Hepatocyte (in vitro differentiated cells): ENCODE data around the gene TIMP4. TPM values are rescaled to one million over a fixed set of nuclear protein-coding genes. Genes with fewer than 3 reads are reported as not detected.

ENCODE experiments used
- DNase-seq: peaks from one replicate; pipeline ENCODE4 v3.0.0-alpha.2; 2016; ENCODE audit warnings: low spot score
- H2AFZ ChIP-seq: fragments of 200-600 bp; sonication (generic); 2 replicates; pipeline ENCODE4 v1.6.0; 2016; ENCODE audit warnings: antibody characterized with exemption, mild to moderate bottlenecking
- H3K27ac ChIP-seq: fragments of 200-600 bp; sonication (generic); 2 replicates; pipeline ENCODE4 v1.5.1; 2016; ENCODE audit warnings: mild to moderate bottlenecking
- H3K27me3 ChIP-seq: fragments of 200-600 bp; sonication (generic); 2 replicates; pipeline ENCODE4 v1.6.1; 2016
- H3K36me3 ChIP-seq: fragments of 200-600 bp; sonication (generic); replicated peaks from 2 replicates; pipeline ENCODE4 v1.5.1; 2016; ENCODE audit warnings: low read depth; ENCODE audit not compliant: insufficient read depth
- H3K4me1 ChIP-seq: fragments of 200-600 bp; sonication (generic); 2 replicates; pipeline ENCODE4 v1.5.1; 2016; ENCODE audit warnings: mild to moderate bottlenecking, moderate library complexity; ENCODE audit not compliant: insufficient read depth
- H3K4me2 ChIP-seq: fragments of 200-600 bp; sonication (generic); 2 replicates; pipeline ENCODE4 v1.6.0; 2016
- H3K4me3 ChIP-seq: fragments of 200-600 bp; sonication (generic); 2 replicates; pipeline ENCODE4 v1.5.1; 2016; ENCODE audit warnings: mild to moderate bottlenecking
- H3K79me2 ChIP-seq: fragments of 200-600 bp; sonication (generic); 2 replicates; pipeline ENCODE4 v1.6.0; 2017; ENCODE audit warnings: mild to moderate bottlenecking
- H3K9me2 ChIP-seq: fragments of 200-600 bp; sonication (generic); replicated peaks from 2 replicates; pipeline ENCODE4 v1.6.0; 2017; ENCODE audit warnings: mild to moderate bottlenecking; ENCODE audit not compliant: insufficient read depth
- H3K9me3 ChIP-seq: fragments of 200-600 bp; sonication (generic); 2 replicates; pipeline ENCODE4 v1.5.1; 2016; ENCODE audit warnings: low read depth, mild to moderate bottlenecking
- H4K20me1 ChIP-seq: fragments of 200-600 bp; sonication (generic); 2 replicates; pipeline ENCODE4 v1.6.0; 2016; ENCODE audit warnings: mild to moderate bottlenecking; ENCODE audit not compliant: insufficient read depth, poor library complexity, severe bottlenecking
- EZH2 ChIP-seq: fragments of 200-600 bp; sonication (generic); IDR thresholded peaks from 2 replicates; pipeline ENCODE4 v1.6.1; 2016; ENCODE audit warnings: antibody characterized with exemption, mild to moderate bottlenecking, borderline replicate concordance
- EZH2phosphoT487 ChIP-seq: fragments of 200-600 bp; sonication (generic); IDR thresholded peaks from one replicate; pipeline ENCODE4 v1.6.1; 2018; ENCODE audit warnings: antibody characterized with exemption, mild to moderate bottlenecking, low read depth, moderate library complexity; ENCODE audit not compliant: unreplicated experiment, severe bottlenecking
- WGBS: methylation state at CpG from one replicate; pipeline ENCODE4 v1.1.6; 2016; ENCODE audit warnings: low lambda C conversion rate; ENCODE audit errors: missing lambda C conversion rate; 5-methylcytosine and 5-hydroxymethylcytosine counted together
- polyA plus RNA-seq: library from polyadenylated mRNA; unstranded; fragments of >200 nt; fragmentation: Nextera tagmentation; extraction: Ambion mirVana; gene quantifications from 2 replicates; pipeline ENCODE4 v1.2.1, GENCODE V29; 2016
- total RNA-seq: library from RNA; depleted of rRNA; stranded (reverse); fragments of >200 nt; gene quantifications from 2 replicates; pipeline ENCODE4 v1.2.3, GENCODE V29; 2014
- TF ChIP-seq, protein P1 (sequence below): fragments of 200-600 bp; sonication (generic); IDR thresholded peaks from 2 replicates; pipeline ENCODE4 v1.5.1; 2016; ENCODE audit warnings: antibody characterized with exemption, mild to moderate bottlenecking; ENCODE audit not compliant: poor library complexity

TIMP4 gene
- total and polyA plus RNA-seq, 2 experiments from 2014 or later: 4.7 TPM

DNA sequence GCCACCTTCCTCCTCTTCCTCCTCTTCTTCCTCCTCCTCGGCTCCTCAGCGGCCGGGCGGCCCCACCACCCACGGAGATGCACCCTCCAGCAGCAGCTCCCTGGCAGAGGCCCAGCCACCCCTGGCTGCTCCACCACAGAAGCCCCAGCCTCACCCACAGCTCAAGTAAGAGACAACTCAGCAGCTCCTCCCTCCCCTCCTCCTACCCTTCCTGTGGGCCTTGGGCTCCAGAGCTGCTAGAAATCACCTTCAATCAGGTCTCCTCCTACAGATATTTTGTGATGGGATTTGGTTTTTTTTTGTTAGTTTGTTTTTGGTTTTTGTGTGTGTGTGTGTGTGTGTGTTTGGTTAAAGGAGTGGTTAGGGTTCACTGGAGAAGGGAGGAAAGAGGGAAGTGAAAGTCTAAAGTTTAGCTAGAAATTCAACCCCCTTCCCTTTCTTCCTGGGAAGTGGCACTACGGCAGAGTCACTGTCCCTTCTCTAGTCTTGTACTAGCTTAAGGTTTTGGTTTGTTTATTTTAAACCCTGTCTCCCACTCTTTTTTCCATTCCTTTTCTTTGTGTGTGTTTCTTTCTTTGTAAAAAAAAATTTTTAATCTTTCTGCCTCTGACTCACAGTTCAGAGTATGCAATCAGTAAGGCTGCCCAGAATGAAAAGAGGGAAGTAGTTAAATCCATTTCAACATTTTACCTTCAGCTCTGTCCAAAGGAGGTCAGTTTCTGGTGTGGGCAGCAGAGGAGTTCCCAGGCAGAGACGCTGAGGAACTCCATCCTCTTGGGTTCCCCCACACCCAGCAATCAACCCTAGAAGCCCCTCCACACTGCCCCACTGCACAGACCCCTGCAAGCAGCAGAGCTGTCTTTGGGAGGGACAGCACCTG, 29.0 kb upstream of the TIMP4 start:
- Histone ChIP-seq H3K79me2 (no peaks in the 10 kb centered on the region), H3K36me3 (no peaks in the 10 kb centered on the region), H3K27me3 (no peaks in the 10 kb centered on the region), H4K20me1 (no peaks in the 10 kb centered on the region), H3K9me3 (no peaks in the 10 kb centered on the region), H3K4me1 (peaks cover 11% of the 10 kb centered on the region), H3K27ac (peak overlapping the region; percentile 68), H2AFZ (no peak overlapping the region), H3K4me2 (no peak overlapping the region), H3K9me2 (no peaks in the 10 kb centered on the region), H3K4me3 (no peak overlapping the region)
- DNase-seq: no peak
- 68% methylated on average over 6 of the region's 7 CpGs for WGBS
- TF ChIP-seq, protein P1, sequence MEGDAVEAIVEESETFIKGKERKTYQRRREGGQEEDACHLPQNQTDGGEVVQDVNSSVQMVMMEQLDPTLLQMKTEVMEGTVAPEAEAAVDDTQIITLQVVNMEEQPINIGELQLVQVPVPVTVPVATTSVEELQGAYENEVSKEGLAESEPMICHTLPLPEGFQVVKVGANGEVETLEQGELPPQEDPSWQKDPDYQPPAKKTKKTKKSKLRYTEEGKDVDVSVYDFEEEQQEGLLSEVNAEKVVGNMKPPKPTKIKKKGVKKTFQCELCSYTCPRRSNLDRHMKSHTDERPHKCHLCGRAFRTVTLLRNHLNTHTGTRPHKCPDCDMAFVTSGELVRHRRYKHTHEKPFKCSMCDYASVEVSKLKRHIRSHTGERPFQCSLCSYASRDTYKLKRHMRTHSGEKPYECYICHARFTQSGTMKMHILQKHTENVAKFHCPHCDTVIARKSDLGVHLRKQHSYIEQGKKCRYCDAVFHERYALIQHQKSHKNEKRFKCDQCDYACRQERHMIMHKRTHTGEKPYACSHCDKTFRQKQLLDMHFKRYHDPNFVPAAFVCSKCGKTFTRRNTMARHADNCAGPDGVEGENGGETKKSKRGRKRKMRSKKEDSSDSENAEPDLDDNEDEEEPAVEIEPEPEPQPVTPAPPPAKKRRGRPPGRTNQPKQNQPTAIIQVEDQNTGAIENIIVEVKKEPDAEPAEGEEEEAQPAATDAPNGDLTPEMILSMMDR: no peak
- TF ChIP-seq EZH2: no peak
- TF ChIP-seq EZH2phosphoT487: no peak

DNA sequence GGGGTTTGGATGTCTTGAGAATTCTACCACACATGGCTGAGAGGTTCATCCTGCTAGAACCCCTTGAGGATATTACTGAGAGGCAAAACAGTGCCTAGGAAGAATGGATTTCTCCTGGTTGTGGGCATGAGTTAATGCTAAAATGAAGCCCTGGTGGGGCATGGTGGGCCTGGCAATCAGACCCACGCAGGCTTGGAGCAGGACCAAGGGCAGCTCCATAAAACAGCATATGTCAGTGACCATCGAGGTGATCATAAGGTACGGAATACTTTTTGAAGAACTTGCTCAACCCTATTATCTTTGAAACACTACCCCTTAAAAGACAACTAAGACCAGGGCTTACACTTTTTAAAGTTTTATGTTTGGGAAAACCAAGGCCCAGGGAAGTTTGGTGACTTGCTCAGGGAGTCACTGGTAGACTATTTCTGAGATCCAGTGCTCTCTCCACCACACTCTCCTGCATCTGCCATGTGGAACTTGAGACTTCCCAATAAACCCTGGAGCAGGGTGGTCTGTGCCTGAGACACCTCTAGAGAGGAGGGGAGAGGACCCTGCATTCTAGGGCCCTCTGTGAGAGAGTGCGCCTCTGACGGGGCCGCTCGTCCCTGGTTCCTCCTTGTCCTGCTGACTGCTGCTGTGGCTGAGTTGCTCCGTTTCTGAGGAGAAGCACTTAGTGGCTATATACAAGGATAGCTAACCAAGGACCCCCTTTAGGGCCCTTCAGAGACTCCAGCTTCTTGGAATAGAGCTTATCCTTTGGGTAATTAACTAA, 28.0 kb upstream of the TIMP4 start:
- Histone ChIP-seq H2AFZ (no peak overlapping the region), H3K4me2 (no peak overlapping the region), H3K36me3 (no peaks in the 10 kb centered on the region), H3K4me1 (peaks cover 11% of the 10 kb centered on the region), H3K27ac (peak overlapping the region; percentile 68), H4K20me1 (no peaks in the 10 kb centered on the region), H3K9me3 (no peaks in the 10 kb centered on the region), H3K27me3 (no peaks in the 10 kb centered on the region), H3K4me3 (no peak overlapping the region), H3K79me2 (no peaks in the 10 kb centered on the region), H3K9me2 (no peaks in the 10 kb centered on the region)
- WGBS: 88% methylated on average over 8 of the region's 8 CpGs
- TF ChIP-seq, protein P1: no peak
- TF ChIP-seq EZH2phosphoT487: no peak
- DNase-seq: no peak

DNA sequence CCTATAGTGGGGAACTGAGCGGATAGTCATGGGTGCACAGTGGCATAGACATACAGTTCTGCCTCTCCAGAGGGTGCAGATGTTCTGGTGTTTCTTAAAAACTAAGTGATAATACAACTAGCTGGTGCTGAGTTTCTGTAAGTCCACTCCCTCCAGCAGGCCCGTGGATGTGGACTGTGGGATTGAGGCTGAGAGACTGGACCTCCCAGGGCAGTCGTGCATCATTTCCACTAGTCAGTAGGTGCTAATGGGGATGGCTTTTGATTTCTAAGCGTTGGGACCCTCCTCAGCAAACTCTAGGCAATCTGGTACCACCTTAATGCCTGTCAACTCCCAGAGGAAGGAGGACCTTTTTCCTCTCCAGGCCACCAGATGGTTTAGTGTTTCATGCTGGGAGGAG, 27.3 kb upstream of the TIMP4 start:
- Histone ChIP-seq H3K9me3 (no peaks in the 10 kb centered on the region), H3K27me3 (no peaks in the 10 kb centered on the region), H3K79me2 (no peaks in the 10 kb centered on the region), H3K36me3 (no peaks in the 10 kb centered on the region), H2AFZ (no peak overlapping the region), H3K27ac (no peak overlapping the region), H3K4me3 (no peak overlapping the region), H3K9me2 (no peaks in the 10 kb centered on the region), H3K4me2 (no peak overlapping the region), H4K20me1 (no peaks in the 10 kb centered on the region), H3K4me1 (peaks cover 11% of the 10 kb centered on the region)
- TF ChIP-seq, protein P1: no peak
- no peak for TF ChIP-seq EZH2
- TF ChIP-seq EZH2phosphoT487: no peak
- DNase-seq: no peak
- WGBS: 86% methylated on average over 4 of the region's 4 CpGs
